Kidney (tissue), 14 donors: ENCODE measurements around the gene TTLL5. TPM values are rescaled to one million over a fixed set of nuclear protein-coding genes. Genes with fewer than 3 reads are reported as not detected.

ENCODE experiments used
- DNase-seq, 5 donors: peaks; one replicate each; pipeline ENCODE4 v3.0.0-alpha.2; 2013 to 2020
- FAIRE-seq: peaks from 2 replicates; lab custom pipeline; 2012; peaks lifted over from hg19 to GRCh38; lab: Jason Lieb, UNC
- H3K27ac ChIP-seq, 2 donors: one replicate each; pipeline ENCODE4 v1.7.0; 2013; ENCODE audit warnings: low read depth in 2 of 2, low read length in 2 of 2, inconsistent platforms in 1 of 2
- H3K27me3 ChIP-seq: one replicate; pipeline ENCODE4 v1.7.1; 2013; ENCODE audit warnings: low read length, inconsistent platforms; ENCODE audit not compliant: control insufficient read depth, insufficient read depth
- H3K36me3 ChIP-seq, 3 donors: one replicate each; pipeline versions ENCODE4 v1.7.0 to v1.7.1; 2013; ENCODE audit warnings: low read length in 3 of 3, control low read depth in 1 of 3, inconsistent platforms in 1 of 3; ENCODE audit not compliant: insufficient read depth in 3 of 3, control insufficient read depth in 2 of 3
- H3K4me1 ChIP-seq, 3 donors: one replicate each; pipeline versions ENCODE4 v1.7.0 to v1.7.1; 2013; ENCODE audit warnings: low read length in 3 of 3, inconsistent platforms in 1 of 3, low read depth in 1 of 3; ENCODE audit not compliant: control insufficient read depth in 2 of 3, insufficient read depth in 2 of 3
- H3K4me3 ChIP-seq, 3 donors: one replicate each; pipeline versions ENCODE4 v1.7.0 to v1.8.1; 2013; ENCODE audit warnings: low read length in 3 of 3, control low read depth in 1 of 3, inconsistent platforms in 1 of 3
- H3K9ac ChIP-seq, 3 donors: one replicate each; pipeline versions ENCODE4 v1.7.0 to v1.7.1; 2013; ENCODE audit warnings: low read length in 3 of 3, control low read depth in 1 of 3, inconsistent platforms in 1 of 3
- H3K9me3 ChIP-seq, 3 donors: one replicate each; pipeline versions ENCODE4 v1.7.0 to v1.7.1; 2013; ENCODE audit warnings: low read length in 3 of 3, control low read depth in 1 of 3, inconsistent platforms in 1 of 3; ENCODE audit not compliant: control insufficient read depth in 2 of 3, insufficient read depth in 1 of 3
- CTCF ChIP-seq: IDR thresholded peaks from 3 replicates; pipeline ENCODE4 v1.5.1; 2012; ENCODE audit warnings: mild to moderate bottlenecking, moderate library complexity, borderline replicate concordance; ENCODE audit not compliant: insufficient read depth; ENCODE audit errors: extremely low read depth
- intact Hi-C: fragments of 100-400 bp; cut with DNase I; formaldehyde crosslinking; loops from one replicate; pipeline ENCODE4 v1.11.1; 2022
- polyA plus RNA-seq: library from polyadenylated mRNA; stranded (reverse); fragments of 350-450 nt; fragmentation: Illumina TruSeq; extraction: RNeasy Lipid Tissue Mini Kit (QIAGEN cat#74804); gene quantifications from one replicate; pipeline ENCODE4 v1.2.3, GENCODE V29; 2014; ENCODE audit warnings: low read depth, low replicate concordance; ENCODE audit not compliant: insufficient read depth
- total RNA-seq: library from RNA; stranded (reverse); fragmentation: NEBNext Ultra II Directional; extraction: Animal tissue kit (Norgen Biotek cat#: 25700); gene quantifications from one replicate; pipeline ENCODE4 v1.2.1, GENCODE V29; 2021
- donor health status: control.
- donor health status: control.
- donor health status: control.
- donor health status: control.
- donor health status: control.
- donor health status: DM: yes; HTN: yes; CAD: no.
- donor health status: Normal renal cell carcinoma (clear cell type).

TTLL5 gene
- total and polyA plus RNA-seq, 2 donors from 2014 or later, result 16.8 to 37.2 TPM

GRCh38 chr14:75673345-75674035, 12.4 kb downstream of the TTLL5 start:
- no peak overlapping the region for H3K27ac ChIP-seq
- no peak for TF ChIP-seq CTCF
- no peaks in the 10 kb centered on the region for H3K9me3 ChIP-seq
- FAIRE-seq (no peak), DNase-seq (no peak)
- H3K4me3 ChIP-seq, result no peak overlapping the region
- H3K36me3 ChIP-seq, result peaks cover 2 to 7% (median 6%) of the 10 kb centered on the region in 3 donors
- H3K27me3 ChIP-seq, result no peaks in the 10 kb centered on the region
- intact Hi-C loops, result no loop called here
- no peaks in the 10 kb centered on the region for H3K4me1 ChIP-seq
- H3K9ac ChIP-seq, result no peak overlapping the region

- intact Hi-C loops, result no loop called here
- DNase-seq (no peak), FAIRE-seq (no peak)
- no peaks in the 10 kb centered on the region for H3K27me3 ChIP-seq
- no peak overlapping the region for H3K27ac ChIP-seq
- H3K4me3 ChIP-seq, result no peak overlapping the region
- no peak overlapping the region for H3K9ac ChIP-seq
- no peaks in the 10 kb centered on the region for H3K4me1 ChIP-seq
- H3K36me3 ChIP-seq, result peaks cover 0 to 4% (median under 1%) of the 10 kb centered on the region in 3 donors
- no peak for TF ChIP-seq CTCF
- H3K9me3 ChIP-seq, result no peaks in the 10 kb centered on the region
These were observed 14.4 kb downstream of the TTLL5 start for GRCh38 chr14:75675265-75675960.

- Histone ChIP-seq H3K36me3 (peaks cover 4 to 19% (median 7%) of the 10 kb centered on the region in 3 donors), H3K4me3 (no peak overlapping the region), H3K9me3 (no peaks in the 10 kb centered on the region), H3K27ac (no peak overlapping the region), H3K27me3 (no peaks in the 10 kb centered on the region), H3K4me1 (peaks cover 0 to 4% (median 0%) of the 10 kb centered on the region in 3 donors), H3K9ac (no peak overlapping the region)
- DNase-seq (no peak), FAIRE-seq (no peak)
- intact Hi-C loops, result no loop called here
- no peak for TF ChIP-seq CTCF
These were observed 24.9 kb downstream of the TTLL5 start for GRCh38 chr14:75685910-75686309.
